ENCODE results near the gene TRIM69.

TRIM69 gene

DNA sequence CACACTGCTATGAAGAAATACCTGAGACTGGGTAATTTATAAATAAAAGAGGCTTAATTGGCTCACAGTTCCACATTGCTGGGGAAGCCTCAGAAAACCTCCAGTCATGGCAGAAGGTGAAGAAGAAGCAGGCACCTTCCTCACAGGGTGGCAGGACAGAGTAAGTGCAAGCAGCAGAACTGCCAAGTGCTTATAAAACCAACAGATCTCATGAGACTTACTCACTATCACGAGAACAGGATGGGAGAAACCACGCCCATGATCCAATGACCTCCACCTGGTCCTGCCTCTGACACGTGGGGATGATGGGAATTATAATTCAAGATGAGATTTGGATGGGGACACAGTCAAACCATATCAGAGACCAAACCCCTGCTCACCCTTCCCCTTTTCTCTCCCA lies 75.0 kb downstream of the TRIM69 start:
- DNase-seq: peak; percentile 10

DNA sequence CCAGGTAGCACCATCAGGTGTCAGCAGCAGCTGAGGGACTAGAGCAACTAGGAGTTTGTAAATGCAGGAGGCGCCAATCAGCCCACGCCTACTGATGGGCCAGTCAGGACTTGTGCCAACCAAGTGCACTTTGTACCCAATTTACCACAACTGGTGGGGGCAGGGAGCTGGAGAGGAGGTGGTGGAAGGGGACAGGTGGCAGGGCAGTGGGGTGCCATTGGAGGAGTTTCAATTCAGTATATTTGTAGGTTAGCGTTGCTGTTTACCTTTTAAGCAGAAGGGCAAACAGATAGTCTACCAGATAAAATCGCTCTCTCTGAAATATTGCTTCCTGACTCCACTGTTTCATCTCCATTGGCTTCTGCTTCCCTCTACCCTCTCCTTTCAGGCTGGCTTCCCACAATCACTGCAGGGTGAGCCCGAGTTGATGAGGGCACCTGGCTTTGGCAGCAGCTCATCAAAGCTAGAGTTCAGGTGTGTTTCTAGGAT lies 75.7 kb downstream of the TRIM69 start:
- no peak for DNase-seq

GRCh38 chr15:44813231-44813630 lies 76.9 kb downstream of the TRIM69 start:
- DNase-seq: peak; percentile 75

All from inflammatory macrophage treated with lipopolysaccharide for 4 hours (primary cell).